ENCODE measurements around the gene CCDC188. TPM values are rescaled to one million over a fixed set of nuclear protein-coding genes. Genes with fewer than 3 reads are reported as not detected.

Gene CCDC188
- total and polyA plus RNA-seq, 9 of the 15 experiments (the other 6 are each of a cell fraction or from before 2014, with no cell fraction given): not detected

DNA sequence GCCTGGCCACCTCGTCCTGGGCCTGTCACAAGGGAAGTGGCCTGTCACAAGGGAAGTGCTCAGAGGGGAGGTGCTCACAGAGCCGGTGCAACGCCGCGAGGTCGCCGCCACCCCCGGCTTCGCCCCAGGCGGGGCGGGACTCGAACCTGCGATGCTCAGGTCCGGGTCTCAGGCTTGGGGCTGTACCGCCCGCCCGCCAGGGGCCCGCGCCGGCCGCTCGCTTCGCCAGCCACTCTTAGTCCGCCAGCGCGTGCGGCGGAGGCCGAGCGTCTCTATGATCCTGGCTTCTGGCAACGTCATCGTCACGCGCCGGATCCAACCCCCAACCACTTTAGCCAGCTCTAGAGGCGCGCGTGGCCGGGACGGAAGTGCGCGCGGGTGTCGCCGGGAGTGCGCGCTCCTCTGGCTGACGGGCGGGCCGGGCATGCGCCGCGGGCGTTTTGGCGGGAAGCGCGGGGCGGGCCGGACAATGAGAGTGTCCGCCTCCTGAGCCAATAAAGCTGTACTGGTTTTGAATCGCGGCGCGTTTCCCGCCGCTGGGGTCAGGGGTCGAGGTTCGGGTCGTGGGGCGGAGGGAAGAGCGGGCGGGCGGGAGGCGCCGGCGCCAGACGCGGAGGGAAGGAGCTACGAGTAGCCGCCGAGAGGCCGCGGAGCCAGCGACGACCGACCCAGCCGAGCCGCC is 33.8 kb downstream of the CCDC188 start, which contains the start of gene TRMT2A (continued):
- peak; percentile 99 for TF ChIP-seq BRD4 (IDR thresholded peaks at IDR 0.05)
- TF ChIP-seq ERF (CRISPR knock-in tag; IDR thresholded peaks at IDR 0.05): peak; percentile 93
- peak; percentile 97 for TF ChIP-seq RHOXF2B (CRISPR knock-in tag; conservative IDR thresholded peaks at IDR 0.05)
- TF ChIP-seq PHF21A (IDR thresholded peaks at IDR 0.05; ENCODE audit: borderline replicate concordance, low read depth): no peak
- no peak for TF ChIP-seq ZNF695 (CRISPR knock-in tag; IDR thresholded peaks at IDR 0.05)
- TF ChIP-seq ZNF561 (CRISPR knock-in tag; conservative IDR thresholded peaks at IDR 0.05): no peak
- peak; percentile 97 for TF ChIP-seq DIDO1 (tag; IDR thresholded peaks at IDR 0.05; ENCODE audit: low read depth)
- no peak for TF ChIP-seq PCBP1 (IDR thresholded peaks at IDR 0.05; ENCODE audit: low read depth, low read length, poor library complexity, severe bottlenecking)
- TF ChIP-seq, protein P1, sequence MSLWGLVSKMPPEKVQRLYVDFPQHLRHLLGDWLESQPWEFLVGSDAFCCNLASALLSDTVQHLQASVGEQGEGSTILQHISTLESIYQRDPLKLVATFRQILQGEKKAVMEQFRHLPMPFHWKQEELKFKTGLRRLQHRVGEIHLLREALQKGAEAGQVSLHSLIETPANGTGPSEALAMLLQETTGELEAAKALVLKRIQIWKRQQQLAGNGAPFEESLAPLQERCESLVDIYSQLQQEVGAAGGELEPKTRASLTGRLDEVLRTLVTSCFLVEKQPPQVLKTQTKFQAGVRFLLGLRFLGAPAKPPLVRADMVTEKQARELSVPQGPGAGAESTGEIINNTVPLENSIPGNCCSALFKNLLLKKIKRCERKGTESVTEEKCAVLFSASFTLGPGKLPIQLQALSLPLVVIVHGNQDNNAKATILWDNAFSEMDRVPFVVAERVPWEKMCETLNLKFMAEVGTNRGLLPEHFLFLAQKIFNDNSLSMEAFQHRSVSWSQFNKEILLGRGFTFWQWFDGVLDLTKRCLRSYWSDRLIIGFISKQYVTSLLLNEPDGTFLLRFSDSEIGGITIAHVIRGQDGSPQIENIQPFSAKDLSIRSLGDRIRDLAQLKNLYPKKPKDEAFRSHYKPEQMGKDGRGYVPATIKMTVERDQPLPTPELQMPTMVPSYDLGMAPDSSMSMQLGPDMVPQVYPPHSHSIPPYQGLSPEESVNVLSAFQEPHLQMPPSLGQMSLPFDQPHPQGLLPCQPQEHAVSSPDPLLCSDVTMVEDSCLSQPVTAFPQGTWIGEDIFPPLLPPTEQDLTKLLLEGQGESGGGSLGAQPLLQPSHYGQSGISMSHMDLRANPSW (CRISPR knock-in tag; IDR thresholded peaks at IDR 0.05): peak; percentile 100
- TF ChIP-seq, protein P2, sequence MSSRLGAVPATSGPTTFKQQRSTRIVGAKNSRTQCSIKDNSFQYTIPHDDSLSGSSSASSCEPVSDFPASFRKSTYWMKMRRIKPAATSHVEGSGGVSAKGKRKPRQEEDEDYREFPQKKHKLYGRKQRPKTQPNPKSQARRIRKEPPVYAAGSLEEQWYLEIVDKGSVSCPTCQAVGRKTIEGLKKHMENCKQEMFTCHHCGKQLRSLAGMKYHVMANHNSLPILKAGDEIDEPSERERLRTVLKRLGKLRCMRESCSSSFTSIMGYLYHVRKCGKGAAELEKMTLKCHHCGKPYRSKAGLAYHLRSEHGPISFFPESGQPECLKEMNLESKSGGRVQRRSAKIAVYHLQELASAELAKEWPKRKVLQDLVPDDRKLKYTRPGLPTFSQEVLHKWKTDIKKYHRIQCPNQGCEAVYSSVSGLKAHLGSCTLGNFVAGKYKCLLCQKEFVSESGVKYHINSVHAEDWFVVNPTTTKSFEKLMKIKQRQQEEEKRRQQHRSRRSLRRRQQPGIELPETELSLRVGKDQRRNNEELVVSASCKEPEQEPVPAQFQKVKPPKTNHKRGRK (tag; IDR thresholded peaks at IDR 0.05): no peak
- TF ChIP-seq, protein P3, sequence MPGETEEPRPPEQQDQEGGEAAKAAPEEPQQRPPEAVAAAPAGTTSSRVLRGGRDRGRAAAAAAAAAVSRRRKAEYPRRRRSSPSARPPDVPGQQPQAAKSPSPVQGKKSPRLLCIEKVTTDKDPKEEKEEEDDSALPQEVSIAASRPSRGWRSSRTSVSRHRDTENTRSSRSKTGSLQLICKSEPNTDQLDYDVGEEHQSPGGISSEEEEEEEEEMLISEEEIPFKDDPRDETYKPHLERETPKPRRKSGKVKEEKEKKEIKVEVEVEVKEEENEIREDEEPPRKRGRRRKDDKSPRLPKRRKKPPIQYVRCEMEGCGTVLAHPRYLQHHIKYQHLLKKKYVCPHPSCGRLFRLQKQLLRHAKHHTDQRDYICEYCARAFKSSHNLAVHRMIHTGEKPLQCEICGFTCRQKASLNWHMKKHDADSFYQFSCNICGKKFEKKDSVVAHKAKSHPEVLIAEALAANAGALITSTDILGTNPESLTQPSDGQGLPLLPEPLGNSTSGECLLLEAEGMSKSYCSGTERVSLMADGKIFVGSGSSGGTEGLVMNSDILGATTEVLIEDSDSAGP (CRISPR knock-in tag; IDR thresholded peaks at IDR 0.05): no peak
- TF ChIP-seq NR4A1 (CRISPR knock-in tag; IDR thresholded peaks at IDR 0.05): peak; percentile 15; the same call in 1 of the 2 replicates
- TF ChIP-seq NR4A1 (tag; IDR thresholded peaks at IDR 0.05): peak; percentile 97
- TF ChIP-seq HSF4 (CRISPR knock-in tag; IDR thresholded peaks at IDR 0.05; ENCODE audit: borderline replicate concordance): peak; percentile 86
- no peak for TF ChIP-seq TGIF2 (CRISPR knock-in tag; IDR thresholded peaks at IDR 0.05)
- no peak for TF ChIP-seq CCAR2 (IDR thresholded peaks at IDR 0.05; ENCODE audit: low read depth, low read length)
- peak; percentile 98 for TF ChIP-seq RBBP5 (IDR thresholded peaks at IDR 0.05; ENCODE audit: borderline replicate concordance, insufficient read depth, low read length, poor library complexity, severe bottlenecking)
- peak; percentile 67; the same call in 1 of the 2 replicates for TF ChIP-seq CHCHD3 (CRISPR knock-in tag; IDR thresholded peaks at IDR 0.05)
- TF ChIP-seq, protein P4, sequence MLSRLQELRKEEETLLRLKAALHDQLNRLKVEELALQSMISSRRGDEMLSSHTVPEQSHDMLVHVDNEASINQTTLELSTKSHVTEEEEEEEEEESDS (CRISPR knock-in tag; IDR thresholded peaks at IDR 0.05): no peak
- TF ChIP-seq ZNF174 (CRISPR knock-in tag; IDR thresholded peaks at IDR 0.05): 0 out of 2 replicates have a peak, but pooled peaks have one; percentile 6
- no peak for TF ChIP-seq MCM3 (IDR thresholded peaks at IDR 0.05)
- TF ChIP-seq, protein P5, sequence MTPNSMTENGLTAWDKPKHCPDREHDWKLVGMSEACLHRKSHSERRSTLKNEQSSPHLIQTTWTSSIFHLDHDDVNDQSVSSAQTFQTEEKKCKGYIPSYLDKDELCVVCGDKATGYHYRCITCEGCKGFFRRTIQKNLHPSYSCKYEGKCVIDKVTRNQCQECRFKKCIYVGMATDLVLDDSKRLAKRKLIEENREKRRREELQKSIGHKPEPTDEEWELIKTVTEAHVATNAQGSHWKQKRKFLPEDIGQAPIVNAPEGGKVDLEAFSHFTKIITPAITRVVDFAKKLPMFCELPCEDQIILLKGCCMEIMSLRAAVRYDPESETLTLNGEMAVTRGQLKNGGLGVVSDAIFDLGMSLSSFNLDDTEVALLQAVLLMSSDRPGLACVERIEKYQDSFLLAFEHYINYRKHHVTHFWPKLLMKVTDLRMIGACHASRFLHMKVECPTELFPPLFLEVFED (CRISPR knock-in tag; conservative IDR thresholded peaks at IDR 0.05): no peak
